ENCODE results near the gene PLCD3. TPM values are rescaled to one million over a fixed set of nuclear protein-coding genes. Genes with fewer than 3 reads are reported as not detected.

Gene PLCD3
- total RNA-seq, 4 donors from 2014 or later, result 11.6 to 44.4 (median 18.4) TPM

GRCh38 chr17:45101546-45101882, 30.8 kb downstream of the PLCD3 start:
- H3K4me1 ChIP-seq, result peaks cover 0 to 8% (median 0%) of the 10 kb centered on the region in 4 donors
- peaks cover 0 to 97% (median 4%) of the 10 kb centered on the region in 3 donors for H3K36me3 ChIP-seq
- H3K27ac ChIP-seq, result no peak overlapping the region
- TF ChIP-seq CTCF (IDR thresholded peaks at IDR 0.05) (no peak), POLR2A (IDR thresholded peaks at IDR 0.05) (no peak)
- no peak for DNase-seq
- no peaks in the 10 kb centered on the region for H3K9me3 ChIP-seq
- H3K27me3 ChIP-seq, result no peaks in the 10 kb centered on the region
- no peak overlapping the region for H3K4me3 ChIP-seq

- peak overlapping the region in 2 of 4 donors; percentile 5 to 7 for H3K27ac ChIP-seq
- TF ChIP-seq CTCF (IDR thresholded peaks at IDR 0.05), result peak; percentile 55 to 92 (median 83)
- TF ChIP-seq POLR2A (IDR thresholded peaks at IDR 0.05), result no peak
- peak; percentile 79 to 95 (median 90) for DNase-seq
- H3K4me3 ChIP-seq, result no peak overlapping the region
- peaks cover 0 to 8% (median 0%) of the 10 kb centered on the region in 4 donors for H3K4me1 ChIP-seq
- H3K36me3 ChIP-seq, result peaks cover 0 to 96% (median 4%) of the 10 kb centered on the region in 3 donors
- H3K27me3 ChIP-seq, result no peaks in the 10 kb centered on the region
- no peaks in the 10 kb centered on the region for H3K9me3 ChIP-seq
Measured at GRCh38 chr17:45098869-45099616, 33.3 kb downstream of the PLCD3 start.

- peaks cover 0 to 96% (median 4%) of the 10 kb centered on the region in 3 donors for H3K36me3 ChIP-seq
- no peaks in the 10 kb centered on the region for H3K27me3 ChIP-seq
- peaks cover 0 to 16% (median 3%) of the 10 kb centered on the region in 4 donors for H3K4me1 ChIP-seq
- H3K27ac ChIP-seq, result peak overlapping the region in 3 of 4 donors; percentile 5 to 37 (median 7)
- no peak overlapping the region for H3K4me3 ChIP-seq
- TF ChIP-seq CTCF (IDR thresholded peaks at IDR 0.05) (no peak), POLR2A (IDR thresholded peaks at IDR 0.05) (no peak)
- DNase-seq, result no peak
- no peaks in the 10 kb centered on the region for H3K9me3 ChIP-seq
Measured at GRCh38 chr17:45098081-45098868, 34.0 kb downstream of the PLCD3 start.

- Histone ChIP-seq H3K27me3 (no peaks in the 10 kb centered on the region), H3K4me1 (peaks cover 0 to 25% (median 3%) of the 10 kb centered on the region in 4 donors), H3K36me3 (peaks cover 0 to 91% (median 0%) of the 10 kb centered on the region in 3 donors), H3K4me3 (no peak overlapping the region), H3K9me3 (no peaks in the 10 kb centered on the region), H3K27ac (no peak overlapping the region)
- no peak for DNase-seq
- TF ChIP-seq CTCF (IDR thresholded peaks at IDR 0.05), result no peak
- no peak for TF ChIP-seq POLR2A (IDR thresholded peaks at IDR 0.05)
Measured at GRCh38 chr17:45096926-45097325, 35.4 kb downstream of the PLCD3 start.

GRCh38 chr17:45096141-45096540, 36.2 kb downstream of the PLCD3 start:
- DNase-seq, result no peak
- H3K36me3 ChIP-seq, result peaks cover 0 to 88% (median 0%) of the 10 kb centered on the region in 3 donors
- H3K4me1 ChIP-seq, result peaks cover 0 to 30% (median 3%) of the 10 kb centered on the region in 4 donors
- H3K4me3 ChIP-seq, result no peak overlapping the region
- TF ChIP-seq POLR2A (IDR thresholded peaks at IDR 0.05) (no peak), CTCF (IDR thresholded peaks at IDR 0.05) (peak in 4 of 6 experiments; percentile 19 to 45 (median 32))
- no peak overlapping the region for H3K27ac ChIP-seq
- no peaks in the 10 kb centered on the region for H3K9me3 ChIP-seq
- H3K27me3 ChIP-seq, result no peaks in the 10 kb centered on the region

All from Peyer's patch (tissue), 4 donors.